HG03520 (cell line): ENCODE results near the gene NFKBIL1.
"Not testable (repeated sequence)": the region's sequence is repeated elsewhere in the genome, so short reads cannot be mapped to it uniquely, and the experiment has no call there.

Experiments
- ATAC-seq: cut with Tn5 transposase; IDR thresholded peaks from one replicate; pipeline ENCODE4 v1.9.1; 2021; ENCODE audit warnings: mild to moderate bottlenecking, moderate library complexity; ENCODE audit not compliant: unreplicated experiment

The NFKBIL1 gene

GRCh38 chr6:31534521-31535040, 12.8 kb upstream of the NFKBIL1 start:
- no peak for ATAC-seq

- no peak for ATAC-seq
These were observed 11.7 kb upstream of the NFKBIL1 start for GRCh38 chr6:31535538-31536324.

- no peak for ATAC-seq
These were observed 8.5 kb upstream of the NFKBIL1 start for GRCh38 chr6:31538805-31539400.

GRCh38 chr6:31540640-31541039, 6.8 kb upstream of the NFKBIL1 start:
- no peak for ATAC-seq

GRCh38 chr6:31541059-31541657, 6.2 kb upstream of the NFKBIL1 start:
- ATAC-seq: peak; percentile 5

GRCh38 chr6:31541658-31542521, 5.5 kb upstream of the NFKBIL1 start, which contains the start of gene DDX39B:
Gene DDX39B, minus strand, starts transcription at chr6:31542003. Its CDS starts 1,471 bp downstream, at chr6:31540532.
- peak; percentile 52 for ATAC-seq

GRCh38 chr6:31543639-31544038, 3.8 kb upstream of the NFKBIL1 start:
- ATAC-seq: no peak

- ATAC-seq: no peak
These were observed 2.7 kb upstream of the NFKBIL1 start for GRCh38 chr6:31544676-31545075.

GRCh38 chr6:31545291-31545690, 2.1 kb upstream of the NFKBIL1 start:
- no peak for ATAC-seq

- ATAC-seq: peak; percentile 42
These were observed 960 bp upstream of the NFKBIL1 start, which contains the start of gene ATP6V1G2 for GRCh38 chr6:31546339-31546957. Gene ATP6V1G2, minus strand, starts transcription at chr6:31546608. Its CDS starts 49 bp downstream, at chr6:31546559.

- no peak for ATAC-seq
These were observed 527 bp downstream of the NFKBIL1 start for GRCh38 chr6:31547727-31548543.

- ATAC-seq: no peak
These were observed 1.1 kb downstream of the NFKBIL1 start for GRCh38 chr6:31548544-31548873.

- not testable (repeated sequence) for ATAC-seq
These were observed 4.0 kb downstream of the NFKBIL1 start for GRCh38 chr6:31551371-31551770.

GRCh38 chr6:31556307-31556706, 8.9 kb downstream of the NFKBIL1 start:
- no peak for ATAC-seq

GRCh38 chr6:31557443-31558317, 10.3 kb downstream of the NFKBIL1 start:
- no peak for ATAC-seq

- no peak for ATAC-seq
These were observed 10.9 kb downstream of the NFKBIL1 start for GRCh38 chr6:31558318-31558625.

GRCh38 chr6:31558631-31559500, 11.5 kb downstream of the NFKBIL1 start:
- ATAC-seq: no peak

- no peak for ATAC-seq
These were observed 12.2 kb downstream of the NFKBIL1 start for GRCh38 chr6:31559606-31559957.
